Left colon (tissue), 2 donors: Measurements from ENCODE around the gene GPC6. TPM values are rescaled to one million over a fixed set of nuclear protein-coding genes. Genes with fewer than 3 reads are reported as not detected.
"Not testable (repeated sequence)": the region's sequence is repeated elsewhere in the genome, so short reads cannot be mapped to it uniquely, and the experiment has no call there.

Source experiments
- ATAC-seq: fragments of 200-7000 bp; cut with Tn5 transposase; one replicate; pipeline ENCODE4 v1.9.1; 2020; ENCODE audit warnings: mild to moderate bottlenecking, moderate library complexity
- DNase-seq, 2 donors: peaks; one replicate each; pipeline ENCODE4 v3.0.0-alpha.2; 2020
- intact Hi-C, 2 donors: fragments of 100-400 bp; cut with DNase I in 1 of 2; cut with micrococcal nuclease in 1 of 2; formaldehyde crosslinking; loops; one replicate each; pipeline versions ENCODE4 v1.11.2 to v1.14.0; 2022; cut with DNase I, micrococcal nuclease
- total RNA-seq, 2 donors: library from RNA; stranded (reverse); fragmentation: NEBNext Ultra II Directional; extraction: Animal tissue kit (Norgen Biotek cat#: 25700); gene quantifications; one replicate each; pipeline ENCODE4 v1.2.1, GENCODE V29; 2021
- donor health status: DM: no; HTN: no; CAD: no.
- donor health status: DM: yes; HTN: yes; CAD: no.

GPC6 gene
- total RNA-seq, 2 donors from 2014 or later, result 2.5 to 5.2 TPM

DNA sequence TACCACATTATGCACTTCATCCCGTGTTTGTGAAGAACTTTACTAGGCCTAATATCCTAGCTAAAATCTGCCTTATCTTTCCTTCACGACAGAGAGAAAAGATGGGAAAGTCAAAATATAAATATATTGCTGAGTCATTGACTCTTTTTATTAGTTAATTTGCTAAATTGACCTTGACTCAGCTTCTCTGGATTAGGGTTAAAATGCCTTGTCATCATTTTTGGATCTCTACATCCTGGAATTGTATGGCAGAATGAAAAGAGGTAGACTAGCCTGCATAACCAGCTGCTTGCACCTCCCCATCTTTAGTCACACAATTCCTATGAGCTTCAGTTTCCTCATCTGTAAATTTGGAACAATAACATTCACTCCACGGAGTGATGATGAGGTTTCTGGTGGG lies 972.5 kb downstream of the GPC6 start:
- intact Hi-C loops, result no loop called here
- ATAC-seq, result no peak
- DNase-seq, result no peak

DNA sequence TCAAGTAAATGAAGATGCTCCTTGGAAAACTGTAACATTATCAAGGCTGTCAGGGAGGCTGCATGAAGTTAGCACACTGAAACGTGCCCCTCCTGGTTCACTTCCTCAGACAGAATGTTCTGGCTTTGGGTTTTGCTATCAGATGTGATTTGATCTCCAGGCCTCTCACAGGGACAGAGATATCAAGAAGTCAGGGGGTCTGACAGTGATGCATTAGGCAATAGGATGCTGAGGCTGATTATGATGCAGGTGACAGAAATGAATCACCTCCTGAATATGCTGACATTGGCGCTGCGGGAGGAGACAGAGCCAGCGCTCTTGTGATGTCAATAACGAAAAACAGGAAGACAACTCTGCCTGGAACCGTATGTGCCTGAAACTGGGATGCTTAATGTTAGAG lies 974.4 kb downstream of the GPC6 start:
- intact Hi-C loops, result no loop called here
- ATAC-seq (no peak), DNase-seq (no peak)

DNA sequence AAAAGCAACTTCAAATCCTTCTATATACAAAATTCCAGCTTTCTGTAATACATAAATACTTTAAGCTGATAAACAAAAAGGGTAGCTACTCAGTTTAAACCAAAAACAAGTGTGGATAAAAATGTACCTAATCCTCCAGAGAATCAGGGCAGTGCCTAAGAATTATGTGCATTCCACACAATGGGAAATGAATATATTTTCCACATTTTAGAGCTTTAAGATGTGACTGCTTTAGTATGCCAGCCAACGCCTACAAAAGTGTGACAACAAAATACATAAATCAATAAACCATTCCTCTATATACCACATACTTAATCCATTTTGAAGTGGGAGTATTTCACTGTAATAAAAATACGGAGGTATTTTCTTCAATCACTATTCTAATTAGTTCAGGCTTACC lies 977.6 kb downstream of the GPC6 start:
- DNase-seq, result no peak
- no peak for ATAC-seq
- intact Hi-C loops, result no loop called here

DNA sequence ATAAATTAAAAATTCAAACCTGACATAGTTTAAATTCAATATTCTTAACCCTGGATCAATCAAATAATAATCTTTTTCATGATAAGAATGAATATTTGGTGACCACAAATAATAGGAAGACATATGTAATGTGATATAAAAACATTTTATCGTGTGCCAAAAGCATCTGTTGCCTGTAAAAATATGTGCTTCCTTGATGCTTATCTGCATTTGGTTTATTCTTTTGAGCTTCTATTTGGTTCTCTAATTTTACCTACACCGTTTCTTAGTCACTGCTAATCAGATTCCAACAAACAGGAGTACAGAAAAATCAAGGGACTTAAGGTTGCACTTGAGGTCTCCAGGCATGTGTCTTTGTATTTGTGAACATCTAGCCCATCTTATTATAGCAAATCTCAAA lies 978.3 kb downstream of the GPC6 start:
- no peak for ATAC-seq
- intact Hi-C loops, result no loop called here
- DNase-seq, result no peak

DNA sequence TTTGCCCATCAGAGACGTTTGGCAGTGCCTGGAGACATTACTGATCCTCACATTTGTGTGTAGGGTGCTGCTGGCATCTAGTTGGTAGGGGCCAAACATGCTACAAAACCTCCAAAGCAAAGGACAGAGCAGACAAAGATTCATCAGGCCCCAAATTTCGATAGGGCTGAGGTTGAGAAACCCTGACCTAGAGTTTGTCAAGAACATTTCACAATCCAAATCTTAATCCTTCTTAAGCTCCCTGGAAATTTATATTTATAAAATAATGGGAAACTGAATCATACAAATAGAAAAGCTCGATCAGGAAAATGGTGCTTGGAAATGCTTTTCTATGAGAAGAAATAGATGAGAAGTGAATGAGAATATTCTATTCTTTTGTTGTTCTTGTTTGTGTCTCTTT lies 979.3 kb downstream of the GPC6 start:
- no peak for DNase-seq
- intact Hi-C loops, result no loop called here
- ATAC-seq, result no peak

DNA sequence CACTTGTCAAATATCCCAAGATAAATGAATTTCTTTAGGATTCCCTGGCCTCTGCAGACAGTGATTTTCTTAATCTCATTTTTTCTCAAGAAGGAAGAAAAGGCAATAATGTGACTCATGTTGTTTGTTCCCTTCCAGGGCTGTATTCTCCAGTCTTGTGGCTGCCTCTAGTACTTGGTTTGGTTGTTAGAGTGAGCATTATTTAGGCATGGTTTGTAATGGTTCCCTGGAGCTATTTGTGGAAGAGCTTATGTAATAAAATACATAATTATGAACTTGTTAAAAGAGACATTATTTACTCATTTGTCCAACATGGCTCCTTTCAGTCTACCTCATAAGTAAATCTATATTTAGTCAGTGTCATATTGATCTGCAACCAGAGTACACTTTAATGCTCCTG lies 982.5 kb downstream of the GPC6 start:
- intact Hi-C loops, result no loop called here

DNA sequence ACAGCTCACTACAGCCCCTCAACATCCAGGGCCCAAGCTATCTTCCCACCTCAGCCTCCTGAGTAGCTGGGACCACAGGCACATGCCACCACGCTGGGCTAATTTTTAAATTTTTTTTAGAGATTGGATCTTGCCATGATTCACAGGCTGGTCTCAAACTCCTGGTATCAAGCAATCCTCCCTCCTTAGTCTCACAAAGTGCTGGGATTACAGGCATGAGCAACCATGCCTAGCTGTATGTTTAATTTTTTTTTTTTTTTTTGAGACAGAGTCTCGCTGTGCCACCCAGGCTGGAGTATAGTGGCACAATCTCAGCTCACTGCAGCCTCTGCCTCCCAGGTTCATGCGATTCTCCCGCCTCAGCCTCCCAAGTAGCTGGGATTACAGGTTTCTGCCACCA lies 983.3 kb downstream of the GPC6 start:
- ATAC-seq, DNase-seq, intact Hi-C loops: not testable (repeated sequence)

More for the DNA sequence above, 982.5 kb downstream of the GPC6 start:
- no peak for ATAC-seq
- no peak for DNase-seq

DNA sequence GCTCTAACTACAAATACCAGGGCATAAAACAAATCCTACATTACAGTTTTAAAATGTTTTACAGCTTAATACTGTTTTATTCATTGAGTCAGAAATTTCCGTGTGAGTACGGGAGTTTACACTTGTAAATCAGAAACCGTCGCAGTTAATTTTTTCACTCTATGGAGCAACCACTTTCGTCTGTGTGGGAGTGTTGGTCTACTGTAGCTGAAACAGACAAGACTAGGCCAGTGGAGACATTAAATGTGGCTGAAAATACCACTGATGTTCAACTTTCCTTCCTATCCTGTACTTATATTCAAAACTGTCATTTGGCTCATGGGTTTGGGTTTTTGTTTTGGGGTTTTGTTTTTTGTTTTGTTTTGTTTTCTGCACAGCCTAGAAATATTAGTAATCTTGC lies 984.2 kb downstream of the GPC6 start:
- ATAC-seq (no peak), DNase-seq (no peak)
- intact Hi-C loops, result no loop called here

DNA sequence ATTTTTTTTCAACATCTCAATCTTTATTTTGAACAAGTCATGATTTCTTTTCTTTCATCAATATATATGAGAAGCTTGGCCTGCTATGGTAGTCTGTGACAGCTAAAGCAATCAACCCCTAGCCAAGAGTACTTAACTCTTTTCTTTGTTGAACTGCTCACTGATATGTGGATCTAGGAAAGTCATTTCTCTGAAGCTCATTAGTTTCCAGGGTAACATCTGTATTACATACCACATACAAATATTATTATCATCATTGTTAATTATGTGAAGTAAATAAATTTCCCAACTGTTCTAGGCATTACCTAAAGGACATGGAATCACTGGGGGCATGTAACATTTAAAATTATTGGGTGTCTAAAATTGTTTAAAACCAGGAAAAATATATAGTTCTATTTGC lies 985.6 kb downstream of the GPC6 start:
- ATAC-seq, result no peak
- intact Hi-C loops, result no loop called here
- DNase-seq, result no peak

DNA sequence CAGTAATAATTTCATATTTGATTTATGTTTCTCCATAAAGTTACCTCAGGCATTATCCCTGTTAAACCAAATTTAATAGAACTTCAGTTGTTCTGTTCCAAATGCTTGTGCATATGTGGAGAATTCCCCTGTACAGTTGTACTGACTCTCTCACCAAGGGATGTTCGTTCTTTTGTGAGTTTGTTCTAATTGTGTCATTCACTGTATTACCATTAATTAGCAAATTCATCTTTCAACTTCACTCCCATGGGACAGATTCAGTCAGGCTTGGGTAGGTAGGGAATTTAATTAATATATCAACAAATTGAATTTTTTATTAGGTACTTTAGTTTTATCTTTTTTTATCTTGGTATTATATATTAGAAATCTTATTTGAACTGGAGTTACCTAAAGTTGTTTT lies 987.5 kb downstream of the GPC6 start:
- ATAC-seq (no peak), DNase-seq (no peak)
- intact Hi-C loops, result no loop called here

DNA sequence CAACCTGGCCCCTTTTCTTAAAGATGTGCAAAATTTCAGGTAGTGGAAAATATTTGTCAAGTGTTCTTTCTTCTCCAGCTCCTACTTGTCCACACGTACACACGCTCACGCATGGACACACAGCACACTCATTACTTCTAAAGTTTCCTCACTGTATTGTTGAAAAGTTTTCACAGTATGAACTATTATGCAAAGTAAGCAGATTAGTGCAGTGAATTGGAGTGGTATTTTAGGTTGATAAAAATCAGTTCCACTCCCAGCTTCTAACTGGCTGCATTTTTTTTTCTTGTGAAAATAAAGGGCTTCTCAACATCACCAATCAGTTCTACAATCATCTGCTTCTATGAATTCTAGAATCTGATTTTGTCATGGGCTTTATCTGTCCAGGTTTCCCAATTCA lies 988.4 kb downstream of the GPC6 start:
- ATAC-seq (no peak), DNase-seq (no peak)
- intact Hi-C loops, result no loop called here

DNA sequence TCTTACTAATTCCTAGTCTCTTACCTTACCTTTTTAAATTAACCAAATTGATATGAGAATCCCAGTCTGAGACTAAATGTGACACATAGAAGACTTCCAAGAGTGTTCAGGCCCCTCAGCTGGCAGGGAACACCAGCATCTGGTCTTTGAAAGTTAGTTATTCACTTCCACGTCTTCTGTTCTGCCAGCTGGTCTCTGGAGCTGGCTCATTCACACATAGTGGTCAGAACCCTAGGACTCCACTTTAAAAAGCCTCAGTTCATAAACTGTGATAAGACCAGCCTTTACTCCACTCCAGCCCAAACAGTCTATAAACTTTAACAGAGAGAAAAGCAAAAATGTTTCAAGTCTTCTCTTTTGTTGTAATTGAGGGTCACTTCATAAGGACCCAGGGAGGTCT lies 989.9 kb downstream of the GPC6 start:
- ATAC-seq (no peak), DNase-seq (no peak)
- intact Hi-C loops, result no loop called here

DNA sequence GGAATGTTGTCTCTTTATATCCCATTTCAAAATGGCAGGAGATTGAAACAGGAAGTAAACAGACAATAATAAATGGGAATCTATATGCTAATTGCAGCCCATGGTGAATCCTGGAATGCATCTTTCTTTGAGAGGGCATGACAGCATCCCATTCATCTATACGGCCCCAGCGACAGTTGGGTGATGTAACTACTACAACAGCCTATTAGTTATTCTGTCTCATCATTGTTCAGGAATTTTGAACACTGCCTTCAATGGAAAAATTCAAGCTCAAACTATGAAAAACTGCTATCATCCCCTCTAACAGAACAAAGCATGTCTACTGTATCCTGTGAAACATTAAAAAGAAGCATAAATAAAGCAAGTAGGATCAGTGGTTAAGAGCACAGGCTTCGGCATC lies 990.8 kb downstream of the GPC6 start:
- intact Hi-C loops, result no loop called here
- ATAC-seq, result no peak

DNA sequence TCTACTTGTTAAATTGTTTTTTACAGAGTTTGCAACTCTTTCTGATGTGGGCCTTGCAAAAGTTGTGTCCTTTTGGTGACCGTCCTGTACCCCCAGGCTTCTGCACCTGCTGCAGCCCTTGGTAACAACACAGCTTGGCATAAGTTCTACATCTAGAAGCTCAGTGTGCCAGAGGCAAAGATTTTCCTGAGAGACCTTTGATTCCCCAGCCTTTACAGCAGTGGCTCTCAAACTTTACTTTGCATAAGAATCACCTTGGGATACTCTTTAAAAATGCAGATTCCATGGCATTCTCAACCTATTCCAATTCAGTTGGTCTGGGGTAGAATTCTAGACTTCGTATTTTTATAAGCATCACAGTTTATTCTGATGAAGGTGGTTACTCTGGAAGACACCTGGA lies 991.9 kb downstream of the GPC6 start:
- intact Hi-C loops, result no loop called here
- DNase-seq, result no peak
- no peak for ATAC-seq

More for the DNA sequence above, 990.8 kb downstream of the GPC6 start:
- DNase-seq, result no peak

DNA sequence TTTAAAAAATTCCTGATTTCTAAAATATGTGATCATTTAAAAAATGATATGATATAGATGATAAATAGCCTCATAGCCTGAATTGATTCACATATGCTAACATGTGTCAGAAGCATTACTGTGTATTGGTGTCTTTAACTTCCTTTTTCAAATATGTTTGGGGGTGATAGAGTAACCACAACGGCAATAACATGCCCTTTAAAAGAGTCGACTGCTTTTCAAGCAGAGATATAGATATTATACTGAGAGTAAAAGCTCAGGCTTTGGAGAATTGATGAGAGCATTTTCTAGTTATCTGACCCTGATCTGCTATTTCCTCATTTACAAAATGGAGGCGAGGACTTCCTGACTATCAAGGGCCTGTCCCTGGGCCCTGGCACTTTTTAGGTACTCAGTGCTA lies 992.3 kb downstream of the GPC6 start:
- ATAC-seq (no peak), DNase-seq (no peak)
- intact Hi-C loops, result no loop called here

DNA sequence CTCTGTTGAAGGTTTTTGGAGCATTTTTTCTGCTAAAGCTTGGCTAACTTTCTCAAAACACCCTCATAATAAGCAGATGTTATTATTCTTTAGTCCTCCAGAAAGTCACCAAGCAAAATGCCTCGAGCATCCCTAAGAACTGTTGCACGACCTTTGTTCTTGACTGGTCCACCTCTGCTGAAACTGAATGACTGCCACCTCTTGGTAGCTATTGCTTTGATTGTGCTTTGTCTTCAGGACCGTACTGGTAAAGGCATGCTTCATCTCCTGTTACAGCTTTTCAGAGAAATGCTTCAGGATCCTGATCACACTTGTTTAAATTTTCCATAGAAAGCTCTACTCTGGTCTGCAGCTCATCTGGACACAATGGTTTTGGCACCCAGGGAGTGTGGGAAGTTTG lies 998.1 kb downstream of the GPC6 start:
- DNase-seq (no peak), ATAC-seq (no peak)
- intact Hi-C loops, result no loop called here

DNA sequence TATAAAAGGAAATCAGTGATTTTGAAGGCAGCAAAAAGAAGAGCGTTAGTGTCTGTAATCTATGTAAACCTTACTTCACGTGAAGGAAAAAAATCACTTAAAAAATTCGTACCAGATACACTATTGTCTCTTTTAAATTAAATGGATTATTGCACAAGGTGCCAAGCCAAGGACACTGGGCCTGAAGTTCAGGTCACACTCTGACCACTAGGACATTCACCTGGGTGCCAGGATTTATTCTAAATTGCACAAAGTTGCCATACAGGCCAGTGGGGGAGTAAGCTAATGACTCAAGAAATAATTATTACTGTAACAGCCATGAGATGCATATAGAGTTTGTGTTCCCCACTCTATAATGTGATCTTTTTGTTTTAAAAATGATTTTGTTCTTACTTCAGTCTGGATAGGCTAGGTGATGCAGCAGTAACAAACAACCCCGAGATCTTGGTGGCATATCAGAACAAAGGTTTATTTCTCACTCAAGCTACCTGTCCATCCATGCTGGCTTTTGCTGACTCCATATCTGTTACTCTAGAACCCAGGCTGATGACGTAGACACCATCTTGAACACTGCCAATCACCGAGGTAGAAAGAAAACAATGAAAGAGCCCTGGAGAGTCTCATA lies 1000.8 kb downstream of the GPC6 start:
- no peak for DNase-seq
- intact Hi-C loops, result no loop called here
- no peak for ATAC-seq

DNA sequence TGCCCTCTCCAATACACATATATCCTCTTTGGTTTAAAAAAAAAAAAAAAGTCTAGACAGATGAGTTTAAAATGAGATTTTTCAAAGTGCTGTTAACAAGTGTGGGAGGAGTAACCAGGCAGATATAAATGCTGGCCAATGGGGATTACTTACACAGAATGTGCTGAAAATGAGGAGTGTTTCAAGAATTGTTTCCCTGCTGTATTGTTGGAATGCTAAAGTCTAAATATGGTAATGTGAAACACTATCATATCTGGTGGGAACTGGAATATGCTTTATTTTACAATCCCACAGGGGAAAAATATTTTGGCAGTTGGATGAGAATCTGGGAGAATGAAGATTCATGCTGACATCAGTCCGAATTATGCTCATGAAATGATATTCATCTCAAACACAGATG lies 1002.2 kb downstream of the GPC6 start:
- intact Hi-C loops, result no loop called here
- ATAC-seq, result no peak
- DNase-seq, result no peak

DNA sequence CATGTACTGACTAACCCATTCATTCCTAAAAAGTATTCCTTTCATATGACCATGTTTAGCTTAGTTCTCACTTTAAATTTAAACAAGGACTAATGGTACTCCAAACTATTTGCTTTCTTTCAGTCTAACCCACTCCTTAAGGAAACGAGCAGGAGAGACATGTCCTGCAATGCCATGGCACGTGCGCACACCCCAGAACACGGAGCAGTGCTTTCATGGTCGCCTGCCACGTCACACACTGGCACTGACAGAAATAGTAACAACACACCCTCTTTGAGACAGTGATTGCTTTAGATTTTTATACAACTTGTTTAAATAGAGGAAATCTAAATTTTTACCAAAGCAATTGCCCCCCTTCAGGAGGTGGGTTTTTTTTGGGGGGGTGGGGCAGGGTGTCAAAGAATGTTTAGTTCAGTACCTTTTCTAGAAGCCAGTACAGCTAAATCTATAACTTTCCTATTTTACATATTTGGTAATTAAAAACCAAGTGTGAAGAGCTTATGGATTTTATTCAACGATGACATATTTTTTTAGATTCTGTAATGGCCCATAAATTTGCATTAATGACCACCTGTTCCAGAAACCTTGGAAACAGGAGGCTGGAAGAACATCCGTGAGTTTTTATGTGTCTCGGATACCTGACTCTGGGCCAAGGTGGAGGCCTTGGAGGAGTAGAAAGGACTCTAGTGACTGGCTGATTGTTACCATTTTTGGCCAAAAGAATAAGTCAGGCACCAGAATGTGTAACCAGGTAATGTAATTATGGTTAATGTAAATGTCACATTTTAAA lies 1005.7 kb downstream of the GPC6 start:
- intact Hi-C loops, result no loop called here
- ATAC-seq, result no peak

DNA sequence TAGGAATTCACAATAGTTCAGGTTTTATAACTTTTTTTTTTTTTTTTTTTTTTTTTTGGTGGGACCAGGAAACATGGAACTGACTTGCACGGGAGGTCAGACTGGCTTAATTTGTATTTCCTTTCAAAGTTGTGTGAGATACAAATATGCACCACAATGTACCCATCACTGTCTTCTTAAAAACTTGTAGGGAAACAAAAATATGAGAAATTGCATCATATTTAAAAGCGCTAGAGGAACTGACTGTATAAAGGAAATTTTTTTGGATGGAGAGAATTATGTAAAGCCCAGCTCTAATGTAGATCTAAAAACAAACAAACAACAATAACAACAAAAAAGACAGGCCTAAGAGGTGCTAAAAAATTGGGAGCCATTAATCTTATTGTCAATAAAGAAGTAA lies 1006.3 kb downstream of the GPC6 start:
- ATAC-seq, result no peak
- intact Hi-C loops, result no loop called here
- no peak for DNase-seq

More for the DNA sequence above, 1005.7 kb downstream of the GPC6 start:
- no peak for DNase-seq

DNA sequence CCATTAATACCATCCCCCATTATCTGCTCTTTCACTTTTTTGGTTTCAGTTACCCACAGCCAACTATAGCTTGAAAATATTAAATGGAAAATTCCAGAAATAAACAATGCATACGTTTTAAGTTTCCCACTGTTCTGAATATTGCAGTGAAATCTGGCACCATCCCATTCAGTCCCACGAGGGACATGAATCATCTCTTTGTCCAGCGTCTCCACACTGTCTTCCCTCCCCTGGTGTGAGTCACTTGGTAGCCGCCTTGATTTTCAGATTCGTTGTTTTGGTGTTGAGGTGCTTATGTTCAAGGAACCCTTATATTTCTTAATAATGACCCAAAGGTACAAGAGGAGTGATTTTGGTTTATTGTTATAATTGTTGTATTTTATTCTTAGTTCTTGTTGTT lies 1006.8 kb downstream of the GPC6 start:
- intact Hi-C loops, result no loop called here
- ATAC-seq (no peak), DNase-seq (no peak)
